Effector CD8-positive, alpha-beta T cell (primary cell): Measurements from ENCODE around the gene TPD52L2.

Source experiments
- DNase-seq: peaks from one replicate; lab custom pipeline; 2025; lab: John Stamatoyannopoulos, UW
- total RNA-seq, 4 experiments: gene quantifications; one replicate each; lab custom pipeline; 2026; lab: John Stamatoyannopoulos, UW

Gene TPD52L2
- 37.6 to 57.9 (median 43.2) reads per million in 4 experiments for total RNA-seq

GRCh38 chr20:63864978-63865640, at the start of gene TPD52L2:
TPD52L2 (plus strand) TSS chr20:63865270; CDS start chr20:63865366, 96 bp downstream.
- peak; percentile 96 for DNase-seq

- no peak for DNase-seq
Measured at GRCh38 chr20:63815615-63816253, 49.3 kb upstream of the TPD52L2 start.

DNA sequence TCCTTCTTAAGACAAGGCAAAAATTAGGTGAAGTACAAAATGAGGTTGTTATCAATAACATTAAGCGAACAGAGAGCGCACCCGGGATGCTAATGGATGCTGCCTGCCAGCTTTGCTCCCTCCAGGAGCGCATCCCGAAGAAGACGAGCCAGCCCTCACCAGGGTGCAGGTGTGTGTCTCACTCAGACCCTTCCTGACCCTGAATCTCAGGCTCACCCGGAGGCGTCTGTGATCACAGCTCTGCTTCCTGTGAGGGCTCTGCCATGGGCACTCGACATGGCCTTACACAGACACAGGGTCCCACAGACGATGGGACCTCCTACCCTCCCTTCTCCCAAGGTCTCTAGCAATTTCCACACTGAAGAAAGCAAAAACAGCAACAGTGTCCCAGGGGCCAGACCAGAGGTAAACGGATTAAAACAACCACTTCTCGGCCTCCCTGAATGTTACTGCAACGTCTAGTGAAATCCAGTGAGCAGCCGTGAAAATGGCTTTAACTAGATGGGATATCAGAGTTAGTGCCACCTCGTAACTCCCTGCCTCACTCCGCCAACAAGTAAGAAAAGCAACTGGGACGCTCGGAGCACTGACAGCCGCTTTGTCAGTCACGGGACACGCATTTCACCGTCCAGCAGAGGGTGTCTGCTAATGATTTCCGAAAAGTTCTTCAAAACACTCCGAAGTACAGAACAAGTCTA, 45.7 kb upstream of the TPD52L2 start:
- DNase-seq = no peak

DNA sequence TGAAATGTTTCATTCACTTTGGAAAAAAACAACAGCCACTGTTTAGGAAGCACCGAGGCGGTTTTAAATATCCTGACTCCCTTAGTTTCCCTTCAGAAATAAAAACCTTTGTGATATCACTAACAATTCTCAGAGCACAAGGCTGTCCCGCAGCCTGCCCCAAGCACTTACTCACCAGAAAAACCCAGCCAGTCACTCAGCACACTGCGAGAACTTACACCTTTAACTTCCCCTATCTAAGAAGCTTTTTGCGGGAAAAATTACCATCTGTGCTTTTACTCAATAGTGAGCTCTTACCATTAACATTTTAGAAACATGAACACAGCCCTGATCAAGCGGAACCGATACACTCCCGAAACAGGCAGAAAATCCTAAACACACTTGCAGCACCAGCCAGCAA, 43.3 kb upstream of the TPD52L2 start:
- no peak for DNase-seq

DNA sequence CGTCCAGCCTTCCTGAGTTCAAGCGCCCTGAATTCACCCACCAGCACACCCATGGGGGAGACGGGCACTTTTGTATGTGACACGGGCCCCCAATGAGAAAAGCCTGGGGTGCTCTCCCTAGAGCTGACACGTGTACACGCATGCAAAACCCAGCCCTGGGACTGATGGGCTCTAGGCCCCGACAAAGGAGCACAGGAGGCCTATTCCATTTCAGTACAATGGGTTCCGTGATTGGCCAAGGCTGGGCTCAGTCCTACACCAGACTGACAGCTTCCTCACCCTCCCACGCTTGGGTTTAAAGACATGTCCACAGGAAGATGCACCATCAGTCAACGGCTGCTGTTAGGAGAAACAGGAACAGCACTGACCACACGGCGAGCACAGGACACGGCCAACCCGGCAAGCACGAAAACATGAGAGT, 42.8 kb upstream of the TPD52L2 start:
- no peak for DNase-seq

DNA sequence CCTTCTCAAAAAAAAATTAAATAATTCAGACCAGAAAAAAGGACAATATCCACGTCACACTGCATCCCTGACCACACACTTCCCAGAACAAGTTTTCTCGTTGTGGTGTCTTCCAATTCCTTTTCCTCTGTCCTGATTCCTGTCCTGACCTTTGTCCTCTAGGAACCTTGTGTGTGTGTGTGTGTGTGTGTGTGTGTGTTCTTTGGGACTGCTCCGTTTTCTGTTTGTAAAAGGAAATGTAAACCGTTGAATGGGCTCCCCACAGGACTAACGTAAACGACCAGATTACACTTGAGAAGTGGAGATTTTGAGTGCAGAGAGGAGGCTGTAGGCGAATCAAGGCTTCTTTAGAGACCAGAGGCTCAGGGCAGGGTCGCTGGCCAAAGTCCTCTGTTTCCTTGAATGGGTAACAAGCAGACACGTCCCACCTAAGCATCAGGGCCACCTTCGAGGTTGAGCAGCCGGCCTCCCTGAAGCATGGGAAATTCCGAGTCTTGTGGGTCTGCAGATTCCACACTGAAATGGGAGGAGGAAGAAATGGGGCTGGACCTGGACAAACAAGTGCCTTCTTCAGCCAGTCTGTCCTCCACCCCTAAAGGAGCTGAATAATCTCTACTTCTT, 41.3 kb upstream of the TPD52L2 start:
- DNase-seq = no peak

- no peak for DNase-seq
Measured at GRCh38 chr20:63825331-63826118, 39.5 kb upstream of the TPD52L2 start.

DNA sequence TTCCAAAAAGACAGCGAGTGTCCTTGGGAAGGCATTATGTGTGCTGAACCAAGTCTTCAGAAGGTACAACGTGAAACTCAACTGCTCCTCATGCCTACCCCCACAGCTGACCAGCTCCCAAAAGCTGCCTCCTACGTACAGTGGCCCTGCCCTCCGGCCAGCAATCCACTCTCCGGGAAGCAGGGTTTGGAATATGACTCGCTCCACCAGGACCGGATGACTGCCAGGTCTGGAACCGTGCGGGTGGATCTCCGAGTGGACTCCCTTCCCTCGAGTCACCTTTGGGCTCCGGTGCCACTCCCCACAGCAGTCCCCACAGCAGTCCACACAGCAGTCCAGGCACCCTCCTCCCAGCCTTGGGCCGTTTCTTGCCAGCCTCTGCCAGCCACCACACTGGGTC, 38.3 kb upstream of the TPD52L2 start:
- DNase-seq = no peak

GRCh38 chr20:63828124-63828523, 36.9 kb upstream of the TPD52L2 start:
- DNase-seq = no peak

GRCh38 chr20:63828545-63828944, 36.5 kb upstream of the TPD52L2 start:
- DNase-seq = no peak

- DNase-seq = no peak
Measured at GRCh38 chr20:63828951-63829350, 36.1 kb upstream of the TPD52L2 start.

DNA sequence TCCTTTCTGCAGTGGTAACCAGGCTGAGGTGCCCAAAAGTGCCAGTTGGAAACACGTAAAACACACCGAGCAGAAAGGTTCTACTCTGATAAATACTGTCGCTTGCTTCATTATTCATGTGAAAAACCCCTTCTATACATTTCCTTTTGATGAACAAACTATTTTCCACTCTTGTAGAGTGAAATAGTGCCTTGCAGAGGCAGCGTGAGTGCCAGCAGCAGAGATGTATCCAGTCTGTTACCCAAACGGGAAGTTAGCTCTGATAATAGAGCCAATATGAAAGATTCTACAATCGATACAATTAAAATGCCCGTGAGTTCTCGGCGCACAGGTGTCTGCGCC, 35.5 kb upstream of the TPD52L2 start:
- no peak for DNase-seq

DNA sequence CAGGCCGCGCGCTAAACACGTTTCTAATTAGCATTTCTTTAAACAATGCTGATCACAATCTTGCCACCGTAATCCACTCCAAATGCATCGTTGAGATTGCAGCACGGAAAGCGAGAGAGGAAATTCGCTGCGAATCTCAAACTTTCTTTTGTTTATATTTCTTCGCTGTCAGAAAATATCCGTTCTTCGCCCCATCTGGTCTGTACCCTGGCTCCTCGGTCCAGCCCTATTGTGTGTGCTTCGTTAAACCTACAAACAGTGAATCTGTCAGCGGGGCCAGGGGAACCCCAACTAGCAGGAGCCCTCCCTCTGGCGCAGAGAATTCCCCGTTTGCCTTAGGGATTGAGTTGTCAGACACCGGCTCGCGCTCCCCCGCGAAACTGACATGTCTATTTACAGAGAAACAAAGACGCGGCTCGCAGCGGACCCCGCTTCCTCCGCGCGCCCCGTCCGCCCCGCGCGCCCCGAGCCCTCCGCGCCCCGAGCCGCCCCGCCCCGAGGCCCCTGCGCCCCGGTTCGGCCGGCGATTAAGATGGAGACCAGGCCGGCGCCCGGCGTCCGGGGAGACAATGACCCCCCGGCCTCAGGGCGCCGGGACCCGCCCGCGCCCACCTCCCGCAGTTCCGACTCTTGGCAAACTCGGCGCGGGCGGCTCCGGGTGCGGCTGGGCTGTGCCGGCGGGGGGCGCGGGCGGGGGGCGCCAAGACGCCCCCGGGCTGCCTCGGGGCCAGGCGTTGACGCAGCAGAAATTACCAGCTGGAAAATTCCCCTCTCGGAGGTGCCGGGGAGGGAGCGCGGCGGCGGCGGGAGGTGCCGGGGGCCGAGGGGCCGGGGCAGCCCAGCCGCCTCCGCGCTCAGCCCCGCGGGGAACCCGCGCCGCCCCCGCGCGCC, 34.9 kb upstream of the TPD52L2 start:
- DNase-seq = no peak

DNA sequence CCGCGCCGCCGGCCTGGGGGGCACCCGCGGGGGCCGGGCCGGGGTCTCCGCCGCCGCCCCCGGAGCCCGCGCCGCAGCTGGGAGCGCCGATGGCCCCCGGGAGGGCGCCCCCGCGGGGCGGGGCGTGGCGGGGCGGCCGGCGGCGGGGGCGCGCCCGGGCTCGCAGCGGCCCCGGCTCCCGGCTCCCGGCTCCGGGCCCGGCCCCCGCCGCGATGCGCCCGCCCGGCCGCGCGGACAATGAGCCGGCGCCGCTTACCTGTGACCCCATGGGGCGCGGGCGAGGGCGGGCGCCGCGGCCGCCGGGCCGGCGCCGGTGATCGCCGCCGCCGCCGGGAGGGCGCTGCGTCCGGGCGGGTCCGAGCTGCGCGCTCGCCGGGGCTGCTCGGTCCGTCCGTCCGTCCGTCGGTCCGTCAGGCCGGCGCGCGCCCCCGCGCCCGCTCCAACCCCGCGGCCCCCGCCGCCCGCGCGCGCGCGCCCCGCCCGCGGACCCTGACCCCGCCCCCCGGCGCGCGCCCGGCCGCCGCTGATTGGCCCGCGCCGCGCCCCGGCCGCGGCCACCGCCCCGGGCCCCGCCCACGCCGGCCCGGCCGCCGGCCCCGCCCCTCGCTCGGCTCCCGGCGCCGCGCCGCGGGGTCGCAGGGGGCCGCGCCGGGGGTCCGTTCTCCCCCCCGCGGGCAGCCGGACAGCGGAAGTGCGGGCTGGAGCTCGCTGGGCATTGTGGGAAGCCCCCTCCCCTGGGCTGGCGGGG, 34.1 kb upstream of the TPD52L2 start, which contains the start of gene ZBTB46:
ZBTB46 (minus strand) TSS at position 424 of the 748 bp plus-strand sequence. CDS start 40,507 bp downstream, outside the sequence.
- no peak for DNase-seq

- DNase-seq = no peak
Measured at GRCh38 chr20:63831646-63831992, 33.5 kb upstream of the TPD52L2 start.

- DNase-seq = no peak
Measured at GRCh38 chr20:63831993-63832686, 32.9 kb upstream of the TPD52L2 start.

DNA sequence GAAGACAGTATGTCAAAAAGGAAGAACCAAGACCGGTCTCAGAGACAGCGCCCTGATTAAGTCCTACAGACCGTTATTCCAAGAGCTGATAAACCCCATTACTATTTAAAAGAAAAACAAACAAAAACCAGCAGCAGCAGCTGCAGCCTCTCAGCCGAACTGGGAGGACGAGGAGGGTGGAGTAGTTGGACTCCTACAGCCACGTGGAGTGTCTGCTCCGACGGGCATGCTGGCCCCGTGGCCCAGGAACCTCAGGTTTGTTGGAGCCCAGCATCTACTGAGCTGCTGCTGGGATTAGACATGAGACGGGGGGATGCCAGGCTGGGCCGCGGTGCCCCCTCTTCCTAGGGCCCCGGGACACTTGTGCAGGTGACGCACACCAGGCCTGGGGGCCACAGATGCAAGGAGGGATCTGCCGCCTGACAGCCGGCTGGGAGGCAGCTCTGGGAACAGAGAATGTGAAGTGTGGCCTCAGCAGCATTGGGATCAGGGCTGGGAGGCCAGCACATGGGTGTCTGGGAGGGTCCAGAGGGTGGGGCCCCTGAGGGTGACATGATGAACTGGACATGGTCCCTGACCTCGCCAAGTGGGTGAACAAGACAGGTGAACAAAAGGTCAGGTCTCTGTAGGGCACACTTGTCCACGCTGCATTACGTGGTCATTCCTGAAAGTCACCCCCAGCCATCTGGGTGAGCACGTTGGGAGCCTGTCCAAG, 31.1 kb upstream of the TPD52L2 start:
- DNase-seq = no peak

DNA sequence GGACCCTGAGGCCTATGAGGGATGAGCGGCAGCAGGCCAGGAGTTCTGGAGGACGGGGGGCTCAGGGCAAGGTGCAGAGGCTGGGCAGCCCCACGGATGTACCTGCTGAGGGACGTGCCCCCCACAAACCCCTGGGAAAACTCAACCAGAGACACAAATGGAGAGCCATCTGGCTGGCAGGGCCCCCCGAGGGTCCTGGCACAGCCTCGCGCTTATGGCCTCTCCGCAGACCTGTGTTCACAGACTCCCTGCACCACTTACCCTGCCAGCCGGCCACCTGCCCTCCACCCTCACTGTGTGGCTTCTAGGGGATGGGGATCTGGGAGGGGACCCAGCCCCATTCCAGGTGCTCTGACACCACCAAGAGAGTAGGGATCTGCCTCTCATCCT, 30.6 kb upstream of the TPD52L2 start:
- DNase-seq = no peak
